Esophagus squamous epithelium (tissue), 5 donors: Measurements from ENCODE around the gene CACNA1D. TPM values are rescaled to one million over a fixed set of nuclear protein-coding genes. Genes with fewer than 3 reads are reported as not detected.
A peak's percentile ranks its signal among the peaks of the same experiment; 100 is the strongest.

ENCODE experiments used
- DNase-seq: peaks from one replicate; lab custom pipeline; 2025; lab: John Stamatoyannopoulos, UW
- H3K27ac ChIP-seq, 4 donors: fragments of 200-600 bp; sonication (generic); one replicate each; pipeline ENCODE4 v1.5.1; 2016 to 2019; ENCODE audit warnings: mild to moderate bottlenecking in 1 of 4
- H3K27me3 ChIP-seq, 4 donors: fragments of 200-600 bp; sonication (generic); 1 replicate in 3 of 4; 2 replicates in 1 of 4; pipeline versions ENCODE4 v1.5.1 to v1.6.0; 2017 to 2021; ENCODE audit warnings: antibody characterized with exemption in 1 of 4
- H3K36me3 ChIP-seq, 3 donors: fragments of 200-600 bp; sonication (generic); one replicate each; pipeline ENCODE4 v1.5.1; 2016 to 2019
- H3K4me1 ChIP-seq, 3 donors: fragments of 200-600 bp; sonication (generic); one replicate each; pipeline ENCODE4 v1.5.1; 2017 to 2019
- H3K4me3 ChIP-seq, 4 donors: fragments of 200-600 bp; sonication (generic); 1 replicate in 3 of 4; 2 replicates in 1 of 4; pipeline ENCODE4 v1.5.1; 2016 to 2019; ENCODE audit warnings: mild to moderate bottlenecking in 2 of 4, moderate library complexity in 1 of 4
- H3K9me3 ChIP-seq, 3 donors: fragments of 200-600 bp; sonication (generic); one replicate each; pipeline ENCODE4 v1.5.1; 2016 to 2019
- CTCF ChIP-seq, 6 experiments: fragments of 450-650 bp in 4 of 6; fragments of 200-600 bp in 2 of 6; sonication (generic) in 2 of 6; IDR thresholded peaks; one replicate each; pipeline ENCODE4 v1.5.1; 2016 to 2019; ENCODE audit warnings: antibody characterized with exemption in 6 of 6, mild to moderate bottlenecking in 4 of 6, moderate library complexity in 4 of 6
- POLR2A ChIP-seq, 4 donors: fragments of 450-650 bp; IDR thresholded peaks; one replicate each; pipeline ENCODE4 v1.6.1; 2017; ENCODE audit warnings: antibody characterized with exemption in 4 of 4, mild to moderate bottlenecking in 4 of 4, moderate library complexity in 3 of 4
- WGBS, 2 donors: methylation state at CpG; one replicate each; pipeline ENCODE4 v1.1.5; 2018; 5-methylcytosine and 5-hydroxymethylcytosine counted together
- intact Hi-C: fragments of 100-400 bp; cut with DNase I; formaldehyde crosslinking; loops from one replicate; pipeline ENCODE4 v1.15.0; 2022
- total RNA-seq, 4 donors: library from RNA; depleted of rRNA; stranded (reverse); fragments of >200 nt; gene quantifications; one replicate each; pipeline ENCODE4 v1.1.0, GENCODE V29; 2016
- donor health status: DM: yes; HTN: yes; CAD: no.

Gene CACNA1D
- total RNA-seq, 4 donors from 2014 or later: 0.56 to 4.5 (median 3.1) TPM

GRCh38 chr3:53733446-53733845 is 239.0 kb downstream of the CACNA1D start:
- H3K27ac ChIP-seq: no peak overlapping the region
- TF ChIP-seq CTCF (IDR thresholded peaks at IDR 0.05): no peak
- TF ChIP-seq POLR2A (IDR thresholded peaks at IDR 0.05): no peak
- 15 to 29% methylated on average over 1 of the region's 1 CpG for WGBS, 2 donors
- no peaks in the 10 kb centered on the region for H3K9me3 ChIP-seq
- intact Hi-C loops: no loop called here
- no peak for DNase-seq
- no peaks in the 10 kb centered on the region for H3K27me3 ChIP-seq
- H3K4me1 ChIP-seq: no peaks in the 10 kb centered on the region
- H3K36me3 ChIP-seq: no peaks in the 10 kb centered on the region
- no peak overlapping the region for H3K4me3 ChIP-seq

- Histone ChIP-seq H3K36me3 (no peaks in the 10 kb centered on the region), H3K4me1 (peaks cover 0 to 4% (median 0%) of the 10 kb centered on the region in 3 donors), H3K27me3 (no peaks in the 10 kb centered on the region), H3K27ac (no peak overlapping the region), H3K4me3 (no peak overlapping the region), H3K9me3 (no peaks in the 10 kb centered on the region)
- intact Hi-C loops: no loop called here
- 72 to 73% methylated on average over 3 to 4 of the region's 4 CpGs for WGBS, 2 donors
- DNase-seq: no peak
- TF ChIP-seq POLR2A (IDR thresholded peaks at IDR 0.05) (no peak), CTCF (IDR thresholded peaks at IDR 0.05) (no peak)
Measured at GRCh38 chr3:53739966-53740365, 245.6 kb downstream of the CACNA1D start.

GRCh38 chr3:53740956-53741355 is 246.5 kb downstream of the CACNA1D start:
- no peaks in the 10 kb centered on the region for H3K9me3 ChIP-seq
- H3K4me3 ChIP-seq: no peak overlapping the region
- H3K36me3 ChIP-seq: no peaks in the 10 kb centered on the region
- intact Hi-C loops: no loop called here
- H3K27me3 ChIP-seq: no peaks in the 10 kb centered on the region
- H3K27ac ChIP-seq: no peak overlapping the region
- H3K4me1 ChIP-seq: peaks cover 0 to 4% (median 0%) of the 10 kb centered on the region in 3 donors
- DNase-seq: no peak
- WGBS, 2 donors: 72 to 89% methylated on average over 4 of the region's 4 CpGs
- TF ChIP-seq CTCF (IDR thresholded peaks at IDR 0.05) (no peak), POLR2A (IDR thresholded peaks at IDR 0.05) (no peak)

GRCh38 chr3:53744351-53744750 is 249.9 kb downstream of the CACNA1D start:
- TF ChIP-seq CTCF (IDR thresholded peaks at IDR 0.05) (peak in 2 of 6 experiments; percentile 12 to 15), POLR2A (IDR thresholded peaks at IDR 0.05) (no peak)
- no peak for DNase-seq
- Histone ChIP-seq H3K36me3 (no peaks in the 10 kb centered on the region), H3K4me3 (no peak overlapping the region), H3K27ac (no peak overlapping the region), H3K4me1 (peaks cover 0 to 4% (median 0%) of the 10 kb centered on the region in 3 donors), H3K27me3 (no peaks in the 10 kb centered on the region), H3K9me3 (no peaks in the 10 kb centered on the region)
- 55 to 72% methylated on average over 7 to 8 of the region's 8 CpGs for WGBS, 2 donors
- intact Hi-C loops: no loop called here

- Histone ChIP-seq H3K36me3 (no peaks in the 10 kb centered on the region), H3K27me3 (no peaks in the 10 kb centered on the region), H3K27ac (no peak overlapping the region), H3K4me3 (no peak overlapping the region), H3K9me3 (no peaks in the 10 kb centered on the region), H3K4me1 (peaks cover 0 to 4% (median 0%) of the 10 kb centered on the region in 3 donors)
- 79 to 93% methylated on average over 3 to 4 of the region's 4 CpGs for WGBS, 2 donors
- intact Hi-C loops: no loop called here
- TF ChIP-seq POLR2A (IDR thresholded peaks at IDR 0.05): no peak
- no peak for TF ChIP-seq CTCF (IDR thresholded peaks at IDR 0.05)
- DNase-seq: no peak
Measured at GRCh38 chr3:53747559-53747958, 253.1 kb downstream of the CACNA1D start.
